G401.6 (cell line): ENCODE data around the gene HERC6.
"Not testable (repeated sequence)": the region's sequence is repeated elsewhere in the genome, so short reads cannot be mapped to it uniquely, and the experiment has no call there.

ENCODE experiments used
- FAIRE-seq: peaks from 2 replicates; lab custom pipeline; 2012; peaks lifted over from hg19 to GRCh38; lab: Jason Lieb, UNC

The HERC6 gene

DNA sequence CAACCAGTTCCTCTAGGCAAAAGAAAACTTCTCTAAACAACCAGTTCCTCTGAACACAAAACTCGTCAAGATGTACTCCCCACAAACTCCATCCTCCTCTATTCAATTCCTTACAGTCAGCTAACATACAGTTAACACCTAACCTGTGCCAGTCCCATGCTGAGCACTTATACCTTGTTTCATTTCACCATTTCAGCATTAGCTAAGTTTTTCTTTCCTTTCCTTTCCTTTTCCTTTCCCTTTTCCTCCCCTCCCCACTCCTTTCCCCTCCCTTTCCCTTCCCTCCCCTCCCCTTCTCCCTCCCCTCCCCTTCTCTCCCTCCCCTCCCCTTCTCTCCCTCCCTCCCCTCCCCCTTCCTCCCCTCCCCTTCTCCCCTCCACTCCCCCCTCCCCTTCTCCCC, 13.1 kb downstream of the HERC6 start:
- no peak for FAIRE-seq

- no peak for FAIRE-seq
These were observed 18.0 kb downstream of the HERC6 start for GRCh38 chr4:88396681-88397080.

GRCh38 chr4:88398381-88398780, 19.7 kb downstream of the HERC6 start:
- FAIRE-seq, result no peak

GRCh38 chr4:88409206-88409605, 30.6 kb downstream of the HERC6 start:
- peak; percentile 17 for FAIRE-seq

DNA sequence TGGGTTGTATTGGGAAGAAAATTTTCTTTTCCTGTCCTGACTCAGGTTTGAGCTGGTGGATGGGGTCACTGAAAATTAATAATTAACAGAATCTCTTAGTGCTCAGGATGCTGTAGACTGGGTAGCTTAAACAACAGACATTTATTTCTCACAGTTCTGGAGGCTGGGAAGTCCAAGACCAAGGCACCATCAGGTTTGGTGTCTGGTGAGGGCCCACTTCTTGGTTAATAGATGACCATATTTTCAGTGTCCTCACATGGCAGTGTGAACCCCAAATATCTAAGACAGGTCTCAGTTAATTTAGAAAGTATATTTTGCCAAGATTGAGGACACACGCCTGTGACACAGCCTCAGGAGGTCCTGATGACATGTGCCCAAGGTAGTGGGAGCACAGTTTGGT, 31.1 kb downstream of the HERC6 start:
- no peak for FAIRE-seq

- no peak for FAIRE-seq
These were observed 32.9 kb downstream of the HERC6 start for GRCh38 chr4:88411491-88412096.

GRCh38 chr4:88413801-88414200, 35.1 kb downstream of the HERC6 start:
- no peak for FAIRE-seq

- FAIRE-seq, result no peak
These were observed 36.1 kb downstream of the HERC6 start for GRCh38 chr4:88414755-88415154.

DNA sequence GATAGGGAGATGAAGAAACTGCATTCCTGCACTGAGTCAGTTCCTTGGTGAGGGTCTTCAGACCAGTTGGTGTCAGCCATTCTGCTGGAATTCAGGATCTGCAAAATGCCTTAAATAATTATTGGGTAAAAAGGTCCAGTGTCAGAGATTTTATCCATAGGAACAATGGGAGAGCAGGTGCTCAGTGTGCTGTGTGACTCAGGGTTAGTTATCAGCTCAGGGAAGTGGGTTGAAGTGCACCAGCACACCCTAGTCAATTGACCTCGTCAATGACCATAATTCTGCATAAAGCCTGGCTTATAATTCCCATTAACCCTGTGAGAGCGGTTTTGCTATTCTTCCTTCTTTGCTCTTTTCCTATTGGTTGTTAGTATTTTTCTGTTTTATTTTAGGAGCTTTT, 37.3 kb downstream of the HERC6 start:
- no peak for FAIRE-seq

GRCh38 chr4:88418411-88418810, 39.8 kb downstream of the HERC6 start:
- FAIRE-seq, result no peak

GRCh38 chr4:88419874-88420273, 41.2 kb downstream of the HERC6 start:
- FAIRE-seq, result no peak

- no peak for FAIRE-seq
These were observed 42.2 kb downstream of the HERC6 start for GRCh38 chr4:88420844-88421243.

- no peak for FAIRE-seq
These were observed 43.8 kb downstream of the HERC6 start for GRCh38 chr4:88422403-88422802.

- FAIRE-seq, result no peak
These were observed 50.7 kb downstream of the HERC6 start for GRCh38 chr4:88429401-88429800.

DNA sequence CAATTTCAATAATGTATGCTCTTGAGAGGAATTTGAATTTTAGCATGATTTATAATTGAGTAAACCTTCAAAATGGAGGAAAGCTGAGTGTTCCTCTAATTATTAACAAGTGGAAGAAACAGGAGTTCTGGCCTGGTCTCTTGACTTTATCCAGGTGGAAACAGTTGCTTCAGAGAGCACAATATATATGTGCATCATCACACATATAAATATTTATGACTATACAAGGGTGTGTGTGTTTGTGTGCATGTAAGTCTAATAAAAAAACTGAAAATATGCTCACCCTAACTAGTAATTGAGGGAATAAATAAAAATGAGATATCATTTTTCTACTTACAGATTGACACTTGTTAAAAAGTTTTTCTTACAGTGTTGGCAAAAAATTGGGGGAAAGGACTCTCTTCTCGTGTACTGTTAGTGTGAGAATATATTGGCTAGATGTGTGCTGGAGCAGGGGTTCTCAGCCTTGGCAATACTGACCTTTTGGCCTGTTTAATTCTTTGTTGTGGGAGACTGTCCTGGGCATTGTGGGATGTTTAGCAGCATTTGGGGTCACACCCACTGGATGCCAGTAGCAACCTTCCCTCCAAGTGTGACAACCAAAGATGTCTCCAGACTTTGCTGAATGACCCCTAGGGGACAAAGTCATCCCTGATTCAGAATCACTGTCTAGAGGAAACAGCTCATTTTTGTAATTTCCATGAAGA, 57.5 kb downstream of the HERC6 start:
- FAIRE-seq, result no peak

DNA sequence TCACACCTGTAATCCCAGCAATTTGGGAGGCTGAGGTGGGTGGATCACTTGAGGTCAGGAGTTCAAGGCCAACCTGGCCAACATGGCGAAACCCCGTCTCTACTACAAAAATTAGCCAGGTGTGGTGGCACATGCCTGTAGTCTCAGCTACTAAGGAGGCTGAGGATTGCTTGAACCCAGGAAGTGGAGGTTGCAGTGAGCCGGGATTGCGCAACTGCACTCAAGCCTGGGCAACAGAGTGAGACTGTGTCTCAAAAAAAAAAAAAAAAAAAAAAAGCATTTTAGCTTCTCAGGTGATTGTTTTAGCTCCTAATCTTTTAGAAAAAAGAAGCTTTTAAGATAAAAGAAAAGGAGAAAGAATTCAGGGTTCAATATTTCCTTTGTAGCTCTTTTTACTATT, 59.2 kb downstream of the HERC6 start:
- FAIRE-seq, result not testable (repeated sequence)

DNA sequence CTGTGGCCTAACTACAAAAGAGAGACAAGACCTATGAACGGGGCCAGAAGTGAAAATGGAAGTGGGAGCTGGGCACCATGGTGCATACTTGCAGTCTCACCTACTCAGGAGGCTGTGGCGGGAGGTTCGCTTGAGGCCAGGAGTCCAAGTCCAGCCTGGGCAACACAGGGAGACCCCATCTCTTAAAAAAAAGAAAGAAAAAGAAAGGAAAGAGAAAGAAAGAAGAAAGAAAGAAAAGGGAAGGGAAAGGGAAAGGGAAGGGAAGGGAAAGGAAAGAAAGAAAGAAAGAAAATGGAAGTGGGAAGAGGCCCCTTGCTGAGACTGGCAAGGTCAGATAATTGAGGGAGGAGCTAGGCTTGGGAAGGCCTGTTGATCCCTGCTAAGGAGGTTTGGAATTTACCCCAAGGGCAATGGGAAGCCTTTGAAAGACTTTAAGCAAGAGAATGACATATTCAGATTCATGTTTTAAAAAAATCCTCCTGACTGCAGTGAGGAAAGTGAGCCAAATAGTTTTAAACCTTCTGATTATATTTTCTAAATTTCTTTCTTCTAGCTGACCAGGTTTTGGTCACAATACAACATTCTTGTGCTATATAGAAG, 60.6 kb downstream of the HERC6 start:
- no peak for FAIRE-seq

GRCh38 chr4:88440146-88440545, 61.5 kb downstream of the HERC6 start:
- FAIRE-seq, result no peak

- FAIRE-seq, result no peak
These were observed 63.0 kb downstream of the HERC6 start for GRCh38 chr4:88441696-88442095.

DNA sequence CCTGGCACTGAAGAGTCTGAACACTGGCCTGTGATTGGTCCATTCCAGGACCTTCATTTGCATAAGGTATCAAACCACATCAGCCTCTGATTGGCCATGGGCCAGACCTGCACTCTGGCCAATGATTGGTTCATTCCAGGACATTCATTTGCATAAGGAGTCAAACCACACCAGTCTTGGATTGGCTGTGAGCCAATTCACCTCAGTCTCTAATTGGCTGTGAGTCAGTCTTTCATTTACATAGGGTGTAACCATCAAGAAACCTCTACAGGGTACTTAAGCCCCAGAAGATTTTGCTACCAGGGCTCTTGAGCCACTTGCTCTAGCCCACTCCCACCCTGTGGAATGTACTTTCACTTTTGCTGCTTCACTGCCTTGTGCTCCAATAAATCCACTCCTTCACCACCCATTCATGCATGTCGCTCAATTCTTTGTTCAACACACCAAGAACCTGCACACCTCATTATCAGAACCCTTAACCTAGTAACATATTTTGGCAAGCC, 64.1 kb downstream of the HERC6 start:
- FAIRE-seq, result no peak

GRCh38 chr4:88443486-88443885, 64.8 kb downstream of the HERC6 start:
- FAIRE-seq, result no peak

DNA sequence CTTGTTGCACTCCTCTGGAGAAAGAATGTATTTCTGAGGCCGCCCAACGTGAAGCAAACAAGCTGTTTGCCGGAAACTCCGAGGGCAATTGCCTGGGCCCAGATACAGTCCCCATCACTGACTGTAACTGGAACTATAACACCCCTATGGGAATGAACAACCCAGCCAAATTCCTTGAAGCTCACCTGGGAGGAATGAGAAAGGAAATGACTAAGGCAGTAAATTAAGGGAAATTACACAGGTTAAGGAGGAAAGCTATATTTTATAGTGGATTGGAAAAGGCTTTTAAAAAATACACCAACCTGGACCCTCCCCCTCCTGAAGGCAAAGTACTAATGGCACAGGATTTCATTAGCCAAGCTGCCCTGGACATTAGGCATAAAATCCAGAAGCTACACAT, 66.6 kb downstream of the HERC6 start:
- no peak for FAIRE-seq

DNA sequence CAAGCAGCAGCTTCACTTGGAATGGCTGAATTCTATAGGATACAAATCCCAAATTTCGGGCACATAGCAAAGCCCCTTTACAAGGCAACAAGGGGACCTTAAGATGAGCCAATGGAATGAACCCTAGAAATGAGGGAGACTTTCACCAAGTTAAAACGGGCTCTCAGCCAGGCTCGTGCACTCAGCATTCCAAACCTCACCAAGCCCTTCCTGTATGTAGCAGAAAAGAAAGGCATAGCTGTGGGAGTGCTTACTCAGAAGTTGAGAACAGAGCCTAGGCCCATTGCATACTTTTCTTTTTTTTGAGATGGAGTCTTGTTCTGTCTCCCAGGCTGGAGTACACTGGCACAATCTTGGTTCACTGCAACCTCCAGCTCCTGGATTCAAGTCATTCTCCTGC, 67.5 kb downstream of the HERC6 start:
- FAIRE-seq, result no peak
